SHP77 treated with DMSO at 0.1 percent for 48 hours (cell line): ENCODE measurements around the gene SHOC2.

Experiments used
- DNase-seq: peaks from one replicate; lab custom pipeline; 2025; lab: John Stamatoyannopoulos, UW

The SHOC2 gene

GRCh38 chr10:110946496-110946895, 27.1 kb downstream of the SHOC2 start:
- DNase-seq, result no peak

GRCh38 chr10:110947061-110947595, 27.7 kb downstream of the SHOC2 start:
- DNase-seq, result no peak

- no peak for DNase-seq
Observed at GRCh38 chr10:110951381-110951780, 32.0 kb downstream of the SHOC2 start.

GRCh38 chr10:110957606-110958005, 38.2 kb downstream of the SHOC2 start:
- no peak for DNase-seq

- no peak for DNase-seq
Observed at GRCh38 chr10:110959379-110960332, 40.3 kb downstream of the SHOC2 start.

- DNase-seq, result no peak
Observed at GRCh38 chr10:110960333-110960712, 40.9 kb downstream of the SHOC2 start.

- no peak for DNase-seq
Observed at GRCh38 chr10:110962443-110962842, 43.0 kb downstream of the SHOC2 start.

GRCh38 chr10:110963162-110963561, 43.8 kb downstream of the SHOC2 start:
- no peak for DNase-seq

GRCh38 chr10:110964681-110965080, 45.3 kb downstream of the SHOC2 start:
- DNase-seq, result no peak

- no peak for DNase-seq
Observed at GRCh38 chr10:110965216-110965615, 45.8 kb downstream of the SHOC2 start.

GRCh38 chr10:110966146-110966545, 46.7 kb downstream of the SHOC2 start:
- DNase-seq, result no peak

- DNase-seq, result no peak
Observed at GRCh38 chr10:110967009-110967630, 47.7 kb downstream of the SHOC2 start.

- DNase-seq, result no peak
Observed at GRCh38 chr10:110967645-110968044, 48.2 kb downstream of the SHOC2 start.

- DNase-seq, result no peak
Observed at GRCh38 chr10:110969183-110969582, 49.8 kb downstream of the SHOC2 start.

GRCh38 chr10:110971638-110972037, 52.2 kb downstream of the SHOC2 start:
- no peak for DNase-seq

GRCh38 chr10:110972231-110973134, 53.1 kb downstream of the SHOC2 start:
- DNase-seq, result no peak

- DNase-seq, result no peak
Observed at GRCh38 chr10:110973400-110973799, 54.0 kb downstream of the SHOC2 start.

- no peak for DNase-seq
Observed at GRCh38 chr10:110976577-110976976, 57.2 kb downstream of the SHOC2 start.

- DNase-seq, result no peak
Observed at GRCh38 chr10:110977662-110978061, 58.3 kb downstream of the SHOC2 start.

GRCh38 chr10:110978204-110978603, 58.8 kb downstream of the SHOC2 start:
- DNase-seq, result no peak

GRCh38 chr10:110979611-110980010, 60.2 kb downstream of the SHOC2 start:
- no peak for DNase-seq

GRCh38 chr10:110980807-110981206, 61.4 kb downstream of the SHOC2 start:
- DNase-seq, result no peak
